Activated CD4-positive, alpha-beta T cell treated with anti-CD3 and anti-CD28 coated beads for 4 hours (primary cell): Measurements from ENCODE around the gene COX4I2.
A peak's percentile ranks its signal among the peaks of the same experiment; 100 is the strongest.
"Not testable (repeated sequence)": the region's sequence is repeated elsewhere in the genome, so short reads cannot be mapped to it uniquely, and the experiment has no call there.

ENCODE experiments used
- DNase-seq, 2 donors: peaks; one replicate each; pipeline ENCODE4 v3.0.0-alpha.2; 2020

COX4I2 gene

GRCh38 chr20:31637660-31638059 is at the start of gene COX4I2:
COX4I2 (plus strand) TSS chr20:31637912; CDS start chr20:31639018, 1,106 bp downstream.
- DNase-seq, result no peak

- DNase-seq, result no peak
Observed at GRCh38 chr20:31590717-31591225, 46.9 kb upstream of the COX4I2 start.

DNA sequence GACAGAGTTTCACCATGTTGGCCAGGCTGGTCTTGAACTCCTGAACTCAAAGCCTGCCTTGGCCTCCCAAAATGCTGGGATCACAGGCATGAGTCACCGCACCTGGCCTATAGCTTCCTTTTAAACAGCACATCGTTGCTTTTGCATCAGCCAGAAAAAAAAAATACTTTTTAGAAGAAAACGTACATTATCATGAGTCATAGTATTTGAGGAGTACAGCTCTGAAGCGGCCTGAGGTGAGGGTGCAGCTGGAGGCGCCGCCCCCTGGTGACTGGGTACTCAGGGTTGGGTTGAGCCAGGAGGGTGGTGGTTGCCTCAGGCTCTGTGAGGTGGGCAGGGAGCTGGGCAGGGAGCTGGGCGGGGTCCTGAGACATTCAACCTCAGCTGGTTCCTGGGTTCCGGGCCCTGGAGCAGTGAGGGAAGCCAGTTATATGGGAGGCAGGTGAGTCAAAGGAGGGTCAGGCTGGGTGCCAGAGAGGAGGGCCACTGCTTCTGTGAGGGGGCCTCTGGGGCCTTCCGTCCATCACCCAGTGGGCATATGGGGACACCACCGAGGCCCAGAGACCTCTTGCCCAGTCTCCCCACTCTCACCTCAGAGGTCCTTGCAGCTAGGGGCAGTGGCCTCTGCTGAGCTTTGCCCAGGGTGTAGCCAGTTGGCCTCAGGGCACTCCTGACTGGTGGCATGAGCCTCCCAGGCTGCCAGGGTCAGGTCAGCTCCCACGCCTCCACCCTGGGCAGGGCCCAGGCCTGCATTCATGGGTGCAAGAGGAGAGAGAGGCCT is 44.3 kb upstream of the COX4I2 start:
- no peak for DNase-seq

GRCh38 chr20:31594002-31594557 is 43.6 kb upstream of the COX4I2 start:
- no peak for DNase-seq

DNA sequence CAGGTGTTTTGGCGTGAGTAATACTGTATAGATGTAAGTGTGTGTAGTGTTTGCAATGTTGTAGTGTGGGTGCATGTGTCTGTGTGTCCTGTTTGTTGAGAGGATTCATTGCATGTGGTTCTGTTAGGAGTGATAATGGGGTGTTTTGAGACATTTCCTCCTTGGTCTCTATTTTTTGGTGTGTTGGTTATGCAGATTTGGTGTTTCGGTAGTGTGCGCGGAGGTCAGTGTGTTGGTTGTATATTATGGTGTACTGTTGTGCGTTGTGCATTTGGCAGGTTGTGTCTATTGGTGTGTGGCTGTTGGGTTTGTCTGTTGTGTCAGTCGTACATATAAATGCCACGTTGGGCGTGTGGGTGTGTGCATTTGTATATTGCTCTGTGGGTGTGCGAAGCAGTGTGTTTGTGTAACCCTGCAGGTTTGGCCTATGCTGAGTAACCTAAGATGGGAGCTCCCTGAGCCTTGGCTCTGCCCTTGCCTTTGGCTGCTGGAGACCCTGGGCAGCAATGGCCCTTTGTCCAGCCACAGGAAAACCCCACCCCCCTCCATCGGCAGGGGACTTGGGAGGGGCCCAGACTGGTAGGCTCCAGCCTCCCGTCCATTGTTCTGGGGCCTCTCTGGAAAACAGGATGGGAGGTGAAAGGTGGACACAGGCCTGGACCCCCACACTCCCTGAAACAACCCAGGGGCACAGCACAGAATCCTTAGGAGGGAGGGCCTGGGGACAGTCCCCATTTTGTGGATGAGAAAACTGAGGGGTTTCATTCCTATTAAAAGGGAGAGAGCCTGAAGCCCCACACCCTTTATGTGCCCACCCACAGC is 42.9 kb upstream of the COX4I2 start:
- DNase-seq, result no peak

GRCh38 chr20:31595380-31595653 is 42.4 kb upstream of the COX4I2 start:
- DNase-seq, result no peak

GRCh38 chr20:31595654-31596411 is 41.9 kb upstream of the COX4I2 start:
- no peak for DNase-seq

GRCh38 chr20:31596412-31596715 is 41.3 kb upstream of the COX4I2 start:
- DNase-seq, result not testable (repeated sequence)

- no peak for DNase-seq
Observed at GRCh38 chr20:31596831-31597480, 40.8 kb upstream of the COX4I2 start.

DNA sequence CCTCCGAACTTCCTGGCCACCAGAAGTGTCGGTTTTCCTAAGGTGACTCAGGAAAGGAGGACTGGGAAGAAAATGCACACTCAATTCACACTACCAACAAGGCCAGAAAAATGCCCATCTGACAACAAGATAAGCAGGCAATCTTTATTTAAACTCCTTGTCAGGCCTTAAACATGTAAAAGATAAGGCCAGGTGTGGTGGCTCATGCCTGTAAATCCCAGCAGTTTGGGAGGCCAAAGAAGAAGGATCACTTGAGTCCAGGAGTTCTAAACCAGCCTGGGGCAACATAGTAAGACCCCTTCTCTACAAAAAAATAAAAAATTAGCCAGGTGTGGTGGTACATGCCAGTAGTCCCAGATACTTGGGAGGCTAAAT is 40.2 kb upstream of the COX4I2 start:
- DNase-seq, result no peak

- no peak for DNase-seq
Observed at GRCh38 chr20:31602431-31602778, 35.3 kb upstream of the COX4I2 start.

DNA sequence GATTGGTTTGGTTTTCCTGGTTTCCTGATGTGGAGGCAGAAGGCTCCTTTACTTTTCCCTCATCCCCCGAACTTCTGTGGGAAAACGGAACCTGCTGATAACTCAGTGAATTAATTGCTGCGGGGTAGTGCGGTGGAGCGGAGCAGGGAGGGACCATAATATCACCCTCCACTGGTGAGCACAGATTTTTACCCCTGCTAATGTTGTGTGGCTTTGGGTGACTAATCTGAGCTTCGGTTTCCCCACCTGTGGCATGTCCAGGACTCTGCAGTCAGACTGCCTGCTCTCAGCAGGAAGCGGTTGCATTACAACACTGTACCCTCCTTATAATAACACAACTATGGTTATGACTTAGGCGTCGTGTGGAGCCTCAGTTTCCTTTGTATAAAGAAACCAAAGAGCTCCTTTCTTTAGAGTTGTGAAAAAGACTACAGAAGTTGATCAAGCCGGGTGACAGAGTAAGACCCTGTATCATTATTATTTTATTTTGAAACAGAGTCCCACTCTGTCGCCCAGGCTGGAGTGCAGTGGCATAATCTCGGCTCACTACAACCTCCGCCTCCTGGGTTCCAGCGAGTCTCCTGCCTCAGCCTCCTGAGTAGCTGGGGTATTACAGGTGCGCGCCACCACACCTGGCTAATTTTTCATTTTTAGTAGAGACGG is 34.8 kb upstream of the COX4I2 start:
- peak; percentile 23 to 32 for DNase-seq

GRCh38 chr20:31603822-31604566 is 33.7 kb upstream of the COX4I2 start:
- DNase-seq, result peak; percentile 61 to 72

GRCh38 chr20:31604567-31605030 is 33.1 kb upstream of the COX4I2 start:
- DNase-seq, result no peak

GRCh38 chr20:31605031-31605901 is 32.4 kb upstream of the COX4I2 start, which contains the start of gene ID1:
ID1 (plus strand) TSS chr20:31605289; CDS start chr20:31605388, 99 bp downstream.
- peak; percentile 89 to 91 for DNase-seq

DNA sequence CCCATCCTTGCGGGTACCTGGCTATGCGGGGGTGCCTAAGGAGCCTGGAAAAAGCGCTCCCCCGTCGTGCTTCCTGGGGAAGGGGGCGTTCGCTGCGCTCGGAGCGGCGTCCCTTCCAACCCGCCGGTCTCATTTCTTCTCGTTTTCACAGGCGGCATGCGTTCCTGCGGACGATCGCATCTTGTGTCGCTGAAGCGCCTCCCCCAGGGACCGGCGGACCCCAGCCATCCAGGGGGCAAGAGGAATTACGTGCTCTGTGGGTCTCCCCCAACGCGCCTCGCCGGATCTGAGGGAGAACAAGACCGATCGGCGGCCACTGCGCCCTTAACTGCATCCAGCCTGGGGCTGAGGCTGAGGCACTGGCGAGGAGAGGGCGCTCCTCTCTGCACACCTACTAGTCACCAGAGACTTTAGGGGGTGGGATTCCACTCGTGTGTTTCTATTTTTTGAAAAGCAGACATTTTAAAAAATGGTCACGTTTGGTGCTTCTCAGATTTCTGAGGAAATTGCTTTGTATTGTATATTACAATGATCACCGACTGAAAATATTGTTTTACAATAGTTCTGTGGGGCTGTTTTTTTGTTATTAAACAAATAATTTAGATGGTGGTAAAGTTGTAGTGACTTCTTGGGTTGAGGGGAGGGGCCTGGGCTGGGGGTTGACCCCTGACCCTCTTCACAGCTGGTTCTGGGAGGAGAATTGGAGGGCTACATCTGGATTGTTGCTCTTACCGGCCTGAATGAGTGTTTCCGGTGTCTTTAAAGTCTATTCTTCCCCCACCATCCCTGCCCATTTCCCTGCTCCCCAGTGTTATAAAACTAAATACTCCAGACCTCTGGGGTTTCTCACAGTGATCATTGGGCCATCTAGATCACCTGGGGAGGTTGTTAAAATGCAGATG is 31.6 kb upstream of the COX4I2 start:
- DNase-seq, result peak in 1 of 2 donors; percentile 7

- DNase-seq, result no peak
Observed at GRCh38 chr20:31606804-31607639, 30.7 kb upstream of the COX4I2 start.

DNA sequence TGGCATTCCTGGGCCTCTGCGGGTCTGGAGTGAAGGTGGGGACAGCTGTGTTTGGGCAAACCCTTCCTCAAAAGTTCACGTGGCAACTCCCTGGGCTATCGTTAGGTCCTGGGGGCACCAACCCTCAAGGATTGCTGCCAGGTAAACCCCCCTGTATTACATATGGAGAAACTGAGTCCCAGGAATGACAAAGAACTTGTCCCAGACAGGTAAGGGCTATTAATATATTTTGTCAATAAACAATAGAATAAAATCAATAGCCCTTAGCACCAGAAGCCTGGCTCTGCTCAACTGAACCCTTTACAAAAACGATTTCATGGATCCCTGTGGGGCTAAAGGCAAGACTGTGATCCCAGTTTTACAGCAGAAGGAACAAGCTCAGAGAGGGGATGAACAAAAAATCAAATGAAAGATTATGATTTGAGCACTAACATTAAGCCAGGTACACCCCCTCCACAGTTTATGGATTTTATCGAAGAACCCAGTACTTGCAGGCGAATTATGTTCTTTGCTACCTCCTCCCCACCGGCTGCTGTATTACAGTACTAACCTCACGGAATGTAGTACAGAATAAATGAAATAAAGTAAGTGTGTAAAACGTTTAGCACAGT is 30.0 kb upstream of the COX4I2 start:
- no peak for DNase-seq
